K562 (cell line): Measurements from ENCODE around the gene CDCP1. TPM values are rescaled to one million over a fixed set of nuclear protein-coding genes. Genes with fewer than 3 reads are reported as not detected.
A peak's percentile ranks its signal among the peaks of the same experiment; 100 is the strongest.

Experiments
- E2F6 ChIP-seq, 2 experiments: IDR thresholded peaks; 2 replicates each; pipeline ENCODE4 v1.6.1; 2011; ENCODE audit warnings: borderline replicate concordance in 1 of 2, control low read depth in 1 of 2, low read depth in 1 of 2, low read length in 1 of 2, mild to moderate bottlenecking in 1 of 2, mixed read lengths in 1 of 2, moderate library complexity in 1 of 2; ENCODE audit not compliant: insufficient read depth in 1 of 2, insufficient read length in 1 of 2, poor library complexity in 1 of 2, severe bottlenecking in 1 of 2; ENCODE audit errors: extremely low read depth in 1 of 2
- ETS2 ChIP-seq: IDR thresholded peaks from 2 replicates; pipeline ENCODE4 v1.6.1; 2016; ENCODE audit warnings: borderline replicate concordance, missing genetic modification characterization, mild to moderate bottlenecking, moderate library complexity, missing compliant biosample characterization; ENCODE audit not compliant: poor library complexity, severe bottlenecking
- GATAD2A ChIP-seq: fragments of 450-650 bp; IDR thresholded peaks from 2 replicates; pipeline ENCODE4 v1.6.1; 2017
- MED1 ChIP-seq: sonication (generic); formaldehyde crosslinking; IDR thresholded peaks from 2 replicates; pipeline ENCODE4 v1.8.1; 2023; ENCODE audit warnings: missing genetic modification reagents, borderline replicate concordance
- MGA ChIP-seq: fragments of 450-650 bp; IDR thresholded peaks from 2 replicates; pipeline ENCODE4 v1.6.1; 2016; ENCODE audit warnings: mild to moderate bottlenecking, moderate library complexity
- RBM25 ChIP-seq: fragments of 200-400 bp; formaldehyde crosslinking; IDR thresholded peaks from 2 replicates; pipeline ENCODE4 v1.6.1; 2018; ENCODE audit warnings: low read length, low read depth, moderate library complexity; ENCODE audit not compliant: severe bottlenecking
- TSHZ1 ChIP-seq: fragments of 250-450 bp; sonication (Bioruptor Pico); IDR thresholded peaks from 2 replicates; pipeline ENCODE4 v1.4.0; 2020; ENCODE audit warnings: mild to moderate bottlenecking, moderate library complexity
- ZNF175 ChIP-seq: fragments of 200-800 bp; sonication (Bioruptor generic); IDR thresholded peaks from 2 replicates; pipeline ENCODE4 v1.6.1; 2016; ENCODE audit warnings: low read depth, mild to moderate bottlenecking, missing genetic modification characterization, missing compliant biosample characterization
- polyA plus RNA-seq, 8 experiments: library from polyadenylated mRNA; depleted of rRNA in 4 of 8; stranded (reverse) in 5 of 8; unstranded in 3 of 8; fragments of >200 nt; fragmentation: Nextera tagmentation in 2 of 8; fragmentation: Illumina TruSeq in 1 of 8; extraction: Ambion mirVana in 2 of 8; extraction: Trizol in 1 of 8; gene quantifications; 2 replicates each; pipeline versions ENCODE4 v1.2.1 to v1.2.3, GENCODE V29; 2011 to 2014; ENCODE audit warnings: inconsistent platforms in 1 of 8, missing spikeins in 1 of 8
- total RNA-seq, 7 experiments: library from RNA; depleted of rRNA in 6 of 7; stranded (reverse); fragments of >200 nt in 6 of 7; fragmentation: Illumina TruSeq in 2 of 7; extraction: Trizol in 2 of 7; gene quantifications; 2 replicates each; pipeline versions ENCODE4 v1.2.1 to v1.2.3, GENCODE V29; 2011 to 2021; ENCODE audit warnings: low replicate concordance in 1 of 7

The CDCP1 gene
- total and polyA plus RNA-seq, 9 of the 15 experiments (the other 6 are each of a cell fraction or from before 2014, with no cell fraction given), result 3.9 to 16.4 (median 5.2) TPM

- peak; percentile 73 for TF ChIP-seq MGA
- TF ChIP-seq E2F6 (IDR thresholded peaks at IDR 0.05; ENCODE audit: borderline replicate concordance in 1 of 2, extremely low read depth in 1 of 2, insufficient read depth in 1 of 2, insufficient read length in 1 of 2, low read depth in 1 of 2, low read length in 1 of 2, poor library complexity in 1 of 2, severe bottlenecking in 1 of 2), result peak in 1 of 2 experiments; percentile 65
- no peak for TF ChIP-seq RBM25
- TF ChIP-seq ZNF175 (CRISPR knock-in tag), result peak; percentile 48; the same call in 1 of the 2 replicates
- TF ChIP-seq ETS2 (tag), result no peak
- TF ChIP-seq GATAD2A, result no peak
- TF ChIP-seq TSHZ1 (CRISPR knock-in tag), result no peak
- no peak for TF ChIP-seq MED1
These were observed 61.1 kb downstream of the CDCP1 start (continued) for GRCh38 chr3:45084820-45085816.
